HepG2 (cell line): ENCODE data around the gene PGM5.
"Not testable (repeated sequence)": the region's sequence is repeated elsewhere in the genome, so short reads cannot be mapped to it uniquely, and the experiment has no call there.

Experiments
- JUND ChIP-seq: sonication (generic); formaldehyde crosslinking; IDR thresholded peaks from 2 replicates; pipeline ENCODE4 v1.8.0; 2022; ENCODE audit warnings: mild to moderate bottlenecking, missing genetic modification reagents
- KLF11 ChIP-seq: IDR thresholded peaks from 2 replicates; pipeline ENCODE4 v1.6.1; 2016; ENCODE audit warnings: missing compliant biosample characterization
- POLR2A ChIP-seq, 2 experiments: IDR thresholded peaks; 2 replicates each; pipeline ENCODE4 v1.6.1; 2011; ENCODE audit warnings: low read depth in 2 of 2, low read length in 2 of 2, mild to moderate bottlenecking in 1 of 2, moderate library complexity in 1 of 2; ENCODE audit not compliant: insufficient read depth in 1 of 2
- POLR2AphosphoS5 ChIP-seq: IDR thresholded peaks from 2 replicates; pipeline ENCODE4 v1.6.1; 2012; ENCODE audit warnings: low read depth, low read length
- RXRA ChIP-seq: sonication (generic); formaldehyde crosslinking; IDR thresholded peaks from 2 replicates; pipeline ENCODE4 v1.5.1; 2020; ENCODE audit warnings: missing genetic modification reagents
- ZFP90 ChIP-seq: sonication (generic); formaldehyde crosslinking; IDR thresholded peaks from 2 replicates; pipeline ENCODE4 v1.8.0; 2022; ENCODE audit warnings: missing genetic modification reagents, mild to moderate bottlenecking, inconsistent platforms, borderline replicate concordance
- ZNF230 ChIP-seq: sonication (generic); formaldehyde crosslinking; IDR thresholded peaks from 2 replicates; pipeline ENCODE4 v1.4.0; 2020; ENCODE audit warnings: mild to moderate bottlenecking, missing genetic modification reagents
- TF ChIP-seq, protein P1 (sequence below): sonication (generic); formaldehyde crosslinking; IDR thresholded peaks from 2 replicates; pipeline ENCODE4 v1.5.0; 2020; ENCODE audit warnings: mild to moderate bottlenecking, missing genetic modification reagents, moderate library complexity

DNA sequence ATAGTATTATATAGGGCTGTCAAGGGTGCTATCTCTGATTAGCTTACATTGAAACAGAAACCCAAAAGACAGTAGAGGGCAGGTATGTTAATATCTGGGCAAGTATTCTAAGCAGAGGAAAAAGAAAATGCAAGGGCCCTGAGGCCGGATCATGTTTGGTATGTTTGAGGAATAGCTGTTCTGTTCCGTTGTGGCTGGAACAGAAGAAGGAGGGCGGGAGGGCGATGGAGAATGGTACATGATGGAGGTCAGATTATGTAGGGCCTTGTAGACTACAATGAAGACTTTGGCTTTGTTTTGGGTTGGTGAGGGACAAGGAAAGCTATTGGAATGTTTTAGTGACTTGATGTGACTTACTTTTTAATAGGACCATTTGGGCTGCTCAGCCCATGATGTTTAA is 19.4 kb downstream of the PGM5 start:
- not testable (repeated sequence) for TF ChIP-seq RXRA (CRISPR knock-in tag); KLF11 (CRISPR knock-in tag); POLR2A (IDR thresholded peaks at IDR 0.05; ENCODE audit: insufficient read depth in 1 of 2, low read depth in 2 of 2, low read length in 2 of 2); ZFP90; ZNF230 (CRISPR knock-in tag); JUND; POLR2AphosphoS5
- TF ChIP-seq, protein P1, sequence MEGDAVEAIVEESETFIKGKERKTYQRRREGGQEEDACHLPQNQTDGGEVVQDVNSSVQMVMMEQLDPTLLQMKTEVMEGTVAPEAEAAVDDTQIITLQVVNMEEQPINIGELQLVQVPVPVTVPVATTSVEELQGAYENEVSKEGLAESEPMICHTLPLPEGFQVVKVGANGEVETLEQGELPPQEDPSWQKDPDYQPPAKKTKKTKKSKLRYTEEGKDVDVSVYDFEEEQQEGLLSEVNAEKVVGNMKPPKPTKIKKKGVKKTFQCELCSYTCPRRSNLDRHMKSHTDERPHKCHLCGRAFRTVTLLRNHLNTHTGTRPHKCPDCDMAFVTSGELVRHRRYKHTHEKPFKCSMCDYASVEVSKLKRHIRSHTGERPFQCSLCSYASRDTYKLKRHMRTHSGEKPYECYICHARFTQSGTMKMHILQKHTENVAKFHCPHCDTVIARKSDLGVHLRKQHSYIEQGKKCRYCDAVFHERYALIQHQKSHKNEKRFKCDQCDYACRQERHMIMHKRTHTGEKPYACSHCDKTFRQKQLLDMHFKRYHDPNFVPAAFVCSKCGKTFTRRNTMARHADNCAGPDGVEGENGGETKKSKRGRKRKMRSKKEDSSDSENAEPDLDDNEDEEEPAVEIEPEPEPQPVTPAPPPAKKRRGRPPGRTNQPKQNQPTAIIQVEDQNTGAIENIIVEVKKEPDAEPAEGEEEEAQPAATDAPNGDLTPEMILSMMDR (CRISPR knock-in tag) = not testable (repeated sequence)
